Esophagus muscularis mucosa (tissue), 3 donors: ENCODE results near the gene WFDC9.

ENCODE experiments used
- CTCF ChIP-seq, 3 experiments: fragments of 200-600 bp in 2 of 3; fragments of 450-650 bp in 1 of 3; sonication (generic) in 2 of 3; IDR thresholded peaks; one replicate each; pipeline ENCODE4 v1.5.1; 2017 to 2019; ENCODE audit warnings: antibody characterized with exemption in 3 of 3, mild to moderate bottlenecking in 2 of 3, moderate library complexity in 1 of 3
- POLR2AphosphoS5 ChIP-seq, 2 donors: sonication (generic); formaldehyde crosslinking; IDR thresholded peaks; one replicate each; pipeline ENCODE4 v1.6.1; 2017; ENCODE audit warnings: antibody characterized with exemption in 2 of 2

- TF ChIP-seq POLR2AphosphoS5 (IDR thresholded peaks at IDR 0.05), result no peak
- TF ChIP-seq CTCF (IDR thresholded peaks at IDR 0.05), result no peak
Observed at GRCh38 chr20:45647441-45648050, 16.5 kb upstream of the WFDC9 start.
